HepG2 (cell line): ENCODE measurements around the gene SPINK4. TPM values are rescaled to one million over a fixed set of nuclear protein-coding genes. Genes with fewer than 3 reads are reported as not detected.
A peak's percentile ranks its signal among the peaks of the same experiment; 100 is the strongest.

ENCODE experiments used
- ATF7-NPFF ChIP-seq: sonication (generic); formaldehyde crosslinking; IDR thresholded peaks from 2 replicates; pipeline ENCODE4 v1.8.1; 2023; ENCODE audit warnings: mild to moderate bottlenecking, low read depth, missing genetic modification reagents, moderate library complexity
- DNMT1 ChIP-seq: sonication (generic); formaldehyde crosslinking; IDR thresholded peaks from 2 replicates; pipeline ENCODE4 v1.5.1; 2020; ENCODE audit warnings: mild to moderate bottlenecking, missing genetic modification reagents
- HES4 ChIP-seq: sonication (generic); formaldehyde crosslinking; IDR thresholded peaks from 2 replicates; pipeline ENCODE4 v1.9.0; 2021; ENCODE audit warnings: mild to moderate bottlenecking, missing genetic modification reagents, borderline replicate concordance
- MEIS1 ChIP-seq: sonication (generic); formaldehyde crosslinking; IDR thresholded peaks from 2 replicates; pipeline ENCODE4 v1.9.0; 2021; ENCODE audit warnings: mild to moderate bottlenecking, missing genetic modification reagents, moderate library complexity, borderline replicate concordance
- MIER3 ChIP-seq: IDR thresholded peaks from 2 replicates; pipeline ENCODE4 v1.6.1; 2016; ENCODE audit warnings: missing compliant biosample characterization, borderline replicate concordance
- MTA1 ChIP-seq: sonication (generic); formaldehyde crosslinking; IDR thresholded peaks from 2 replicates; pipeline ENCODE4 v1.4.0; 2020; ENCODE audit warnings: missing genetic modification reagents, mild to moderate bottlenecking, borderline replicate concordance
- MZF1 ChIP-seq: sonication (generic); formaldehyde crosslinking; IDR thresholded peaks from 2 replicates; pipeline ENCODE4 v1.8.1; 2023; ENCODE audit warnings: mild to moderate bottlenecking, missing genetic modification reagents, borderline replicate concordance
- NFE2 ChIP-seq: sonication (generic); formaldehyde crosslinking; IDR thresholded peaks from 2 replicates; pipeline ENCODE4 v1.4.0; 2020; ENCODE audit warnings: missing genetic modification reagents
- NFYB ChIP-seq: sonication (generic); formaldehyde crosslinking; IDR thresholded peaks from 2 replicates; pipeline ENCODE4 v1.4.0; 2020; ENCODE audit warnings: missing genetic modification reagents
- PHF8 ChIP-seq: sonication (generic); formaldehyde crosslinking; IDR thresholded peaks from 2 replicates; pipeline ENCODE4 v1.5.0; 2020; ENCODE audit warnings: missing genetic modification reagents
- PITX1 ChIP-seq: sonication (generic); formaldehyde crosslinking; IDR thresholded peaks from 2 replicates; pipeline ENCODE4 v1.5.1; 2020; ENCODE audit warnings: mild to moderate bottlenecking, missing genetic modification reagents
- REPIN1 ChIP-seq: sonication (generic); formaldehyde crosslinking; IDR thresholded peaks from 2 replicates; pipeline ENCODE4 v1.8.0; 2022; ENCODE audit warnings: missing genetic modification reagents, low read depth, mild to moderate bottlenecking, borderline replicate concordance
- RXRA ChIP-seq: sonication (generic); formaldehyde crosslinking; IDR thresholded peaks from 2 replicates; pipeline ENCODE4 v1.5.1; 2020; ENCODE audit warnings: missing genetic modification reagents
- SIX4 ChIP-seq: sonication (generic); formaldehyde crosslinking; IDR thresholded peaks from 2 replicates; pipeline ENCODE4 v1.4.0; 2020; ENCODE audit warnings: missing genetic modification reagents
- TBP ChIP-seq: sonication (generic); formaldehyde crosslinking; IDR thresholded peaks from 2 replicates; pipeline ENCODE4 v1.5.0; 2020; ENCODE audit warnings: missing genetic modification reagents
- ZBTB1 ChIP-seq: sonication (generic); formaldehyde crosslinking; IDR thresholded peaks from 2 replicates; pipeline ENCODE4 v1.4.0; 2020; ENCODE audit warnings: missing genetic modification reagents, borderline replicate concordance
- ZMYM4 ChIP-seq: sonication (generic); formaldehyde crosslinking; IDR thresholded peaks from 2 replicates; pipeline ENCODE4 v1.8.1; 2023; ENCODE audit warnings: mild to moderate bottlenecking, missing genetic modification reagents
- ZNF232 ChIP-seq: sonication (generic); formaldehyde crosslinking; IDR thresholded peaks from 2 replicates; pipeline ENCODE4 v1.4.0; 2020; ENCODE audit warnings: missing genetic modification reagents, borderline replicate concordance
- ZNF251 ChIP-seq: sonication (generic); formaldehyde crosslinking; IDR thresholded peaks from 2 replicates; pipeline ENCODE4 v1.9.0; 2021; ENCODE audit warnings: mild to moderate bottlenecking, missing genetic modification reagents
- ZNF256 ChIP-seq: sonication (generic); formaldehyde crosslinking; conservative IDR thresholded peaks from 2 replicates; pipeline ENCODE4 v1.4.0; 2020; ENCODE audit warnings: missing genetic modification reagents
- ZNF317 ChIP-seq: sonication (generic); formaldehyde crosslinking; IDR thresholded peaks from 2 replicates; pipeline ENCODE4 v1.5.0; 2020; ENCODE audit warnings: mild to moderate bottlenecking, missing genetic modification reagents
- ZNF644 ChIP-seq: IDR thresholded peaks from 2 replicates; pipeline ENCODE4 v1.6.1; 2016; ENCODE audit warnings: low read depth
- ZNF7 ChIP-seq: IDR thresholded peaks from 2 replicates; pipeline ENCODE4 v1.6.1; 2016; ENCODE audit warnings: missing biosample characterization, missing genetic modification reagents
- ZNF777 ChIP-seq: sonication (generic); formaldehyde crosslinking; IDR thresholded peaks from 2 replicates; pipeline ENCODE4 v1.4.0; 2020; ENCODE audit warnings: missing genetic modification reagents
- polyA plus RNA-seq, 8 experiments: library from polyadenylated mRNA; depleted of rRNA in 3 of 8; stranded (reverse) in 7 of 8; unstranded in 1 of 8; fragments of >200 nt; fragmentation: Illumina TruSeq in 4 of 8; extraction: Trizol in 4 of 8; gene quantifications; 2 replicates each; pipeline versions ENCODE4 v1.2.1 to v1.2.3, GENCODE V29; 2011 to 2016; ENCODE audit warnings: low read depth in 4 of 8, missing spikeins in 1 of 8, mixed read lengths in 1 of 8; ENCODE audit not compliant: insufficient read depth in 1 of 8
- total RNA-seq, 5 experiments: library from RNA; depleted of rRNA; stranded (reverse); fragments of >200 nt; fragmentation: Illumina TruSeq; extraction: Trizol; gene quantifications; 2 replicates each; pipeline ENCODE4 v1.2.3, GENCODE V29; 2016; ENCODE audit warnings: low read depth in 1 of 5
- TF ChIP-seq, protein P1 (sequence below): sonication (generic); formaldehyde crosslinking; IDR thresholded peaks from 2 replicates; pipeline ENCODE4 v1.5.0; 2020; ENCODE audit warnings: mild to moderate bottlenecking, missing genetic modification reagents
- TF ChIP-seq, protein P2 (sequence below): sonication (generic); formaldehyde crosslinking; IDR thresholded peaks from 2 replicates; pipeline ENCODE4 v1.5.1; 2020; ENCODE audit warnings: mild to moderate bottlenecking, missing genetic modification reagents
- TF ChIP-seq, protein P3 (sequence below): IDR thresholded peaks from 2 replicates; pipeline ENCODE4 v1.6.1; 2016; ENCODE audit warnings: mild to moderate bottlenecking

SPINK4 gene
- total and polyA plus RNA-seq, 2 of the 13 experiments (the other 11 are each of a cell fraction or from before 2014, with no cell fraction given), result 0.53 to 3.4 TPM

DNA sequence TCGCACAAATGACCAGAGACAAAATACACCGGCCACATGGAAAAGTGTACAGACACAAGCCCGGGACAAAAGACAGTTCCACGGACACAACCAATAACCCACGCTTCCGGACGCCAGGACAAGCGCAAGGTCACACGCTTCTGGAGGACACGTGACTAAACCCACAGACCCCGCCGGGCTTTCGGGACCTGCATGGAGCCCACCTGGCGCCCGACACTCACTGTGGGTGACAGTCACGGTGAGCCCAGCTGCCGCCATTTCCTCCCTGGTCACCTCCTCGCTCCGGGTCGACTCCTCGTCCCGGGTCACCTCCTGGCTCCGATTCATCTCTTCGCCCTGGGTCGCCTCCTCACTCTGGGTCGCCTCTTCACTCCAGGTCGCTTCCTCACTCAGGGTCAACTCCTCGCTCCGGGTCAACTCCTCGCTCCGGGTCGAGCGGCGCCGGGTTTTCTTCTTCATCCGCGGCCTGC, 24.1 kb downstream of the SPINK4 start (continued):
- TF ChIP-seq, protein P1, sequence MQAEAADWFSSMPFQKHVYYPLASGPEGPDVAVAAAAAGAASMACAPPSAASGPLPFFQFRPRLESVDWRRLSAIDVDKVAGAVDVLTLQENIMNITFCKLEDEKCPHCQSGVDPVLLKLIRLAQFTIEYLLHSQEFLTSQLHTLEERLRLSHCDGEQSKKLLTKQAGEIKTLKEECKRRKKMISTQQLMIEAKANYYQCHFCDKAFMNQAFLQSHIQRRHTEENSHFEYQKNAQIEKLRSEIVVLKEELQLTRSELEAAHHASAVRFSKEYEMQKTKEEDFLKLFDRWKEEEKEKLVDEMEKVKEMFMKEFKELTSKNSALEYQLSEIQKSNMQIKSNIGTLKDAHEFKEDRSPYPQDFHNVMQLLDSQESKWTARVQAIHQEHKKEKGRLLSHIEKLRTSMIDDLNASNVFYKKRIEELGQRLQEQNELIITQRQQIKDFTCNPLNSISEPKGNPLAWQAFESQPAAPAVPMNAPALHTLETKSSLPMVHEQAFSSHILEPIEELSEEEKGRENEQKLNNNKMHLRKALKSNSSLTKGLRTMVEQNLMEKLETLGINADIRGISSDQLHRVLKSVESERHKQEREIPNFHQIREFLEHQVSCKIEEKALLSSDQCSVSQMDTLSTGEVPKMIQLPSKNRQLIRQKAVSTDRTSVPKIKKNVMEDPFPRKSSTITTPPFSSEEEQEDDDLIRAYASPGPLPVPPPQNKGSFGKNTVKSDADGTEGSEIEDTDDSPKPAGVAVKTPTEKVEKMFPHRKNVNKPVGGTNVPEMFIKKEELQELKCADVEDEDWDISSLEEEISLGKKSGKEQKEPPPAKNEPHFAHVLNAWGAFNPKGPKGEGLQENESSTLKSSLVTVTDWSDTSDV (CRISPR knock-in tag), result peak; percentile 69; the same call in 1 of the 2 replicates
- TF ChIP-seq PHF8 (peak; percentile 57; the same call in 1 of the 2 replicates), ZNF317 (CRISPR knock-in tag) (peak; percentile 61; the same call in 1 of the 2 replicates), ZNF777 (CRISPR knock-in tag) (no peak), ZBTB1 (CRISPR knock-in tag) (no peak), PITX1 (CRISPR knock-in tag) (no peak), DNMT1 (no peak), ZNF232 (CRISPR knock-in tag) (0 out of 2 replicates have a peak, but pooled peaks have one; percentile 15), ZNF256 (CRISPR knock-in tag) (no peak; the same call in 1 of the 2 replicates), NFYB (CRISPR knock-in tag) (no peak), SIX4 (CRISPR knock-in tag) (no peak), MEIS1 (CRISPR knock-in tag) (no peak), HES4 (no peak), ZNF251 (CRISPR knock-in tag) (no peak), ATF7-NPFF (CRISPR knock-in tag) (no peak), MIER3 (CRISPR knock-in tag) (no peak), MZF1 (CRISPR knock-in tag) (no peak), ZNF644 (no peak), NFE2 (no peak), ZNF7 (CRISPR knock-in tag) (no peak), RXRA (CRISPR knock-in tag) (0 out of 2 replicates have a peak, but pooled peaks have one; percentile 13), MTA1 (CRISPR knock-in tag) (no peak), TBP (CRISPR knock-in tag) (no peak), REPIN1 (CRISPR knock-in tag) (no peak), ZMYM4 (CRISPR knock-in tag) (no peak)
- TF ChIP-seq, protein P2, sequence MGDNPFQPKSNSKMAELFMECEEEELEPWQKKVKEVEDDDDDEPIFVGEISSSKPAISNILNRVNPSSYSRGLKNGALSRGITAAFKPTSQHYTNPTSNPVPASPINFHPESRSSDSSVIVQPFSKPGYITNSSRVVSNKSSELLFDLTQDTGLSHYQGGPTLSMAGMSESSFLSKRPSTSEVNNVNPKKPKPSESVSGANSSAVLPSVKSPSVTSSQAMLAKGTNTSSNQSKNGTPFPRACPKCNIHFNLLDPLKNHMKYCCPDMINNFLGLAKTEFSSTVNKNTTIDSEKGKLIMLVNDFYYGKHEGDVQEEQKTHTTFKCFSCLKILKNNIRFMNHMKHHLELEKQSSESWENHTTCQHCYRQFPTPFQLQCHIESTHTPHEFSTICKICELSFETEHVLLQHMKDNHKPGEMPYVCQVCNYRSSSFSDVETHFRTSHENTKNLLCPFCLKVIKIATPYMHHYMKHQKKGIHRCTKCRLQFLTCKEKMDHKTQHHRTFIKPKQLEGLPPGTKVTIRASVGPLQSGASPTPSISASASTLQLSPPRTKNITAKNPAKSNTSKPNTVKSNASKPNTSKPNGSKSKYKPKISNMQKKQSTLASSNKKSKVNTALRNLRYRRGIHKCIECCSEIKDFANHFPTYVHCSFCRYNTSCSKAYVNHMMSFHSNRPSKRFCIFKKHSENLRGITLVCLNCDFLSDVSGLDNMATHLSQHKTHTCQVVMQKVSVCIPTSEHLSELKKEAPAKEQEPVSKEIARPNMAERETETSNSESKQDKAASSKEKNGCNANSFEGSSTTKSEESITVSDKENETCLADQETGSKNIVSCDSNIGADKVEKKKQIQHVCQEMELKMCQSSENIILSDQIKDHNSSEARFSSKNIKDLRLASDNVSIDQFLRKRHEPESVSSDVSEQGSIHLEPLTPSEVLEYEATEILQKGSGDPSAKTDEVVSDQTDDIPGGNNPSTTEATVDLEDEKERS (CRISPR knock-in tag), result no peak
- TF ChIP-seq, protein P3, sequence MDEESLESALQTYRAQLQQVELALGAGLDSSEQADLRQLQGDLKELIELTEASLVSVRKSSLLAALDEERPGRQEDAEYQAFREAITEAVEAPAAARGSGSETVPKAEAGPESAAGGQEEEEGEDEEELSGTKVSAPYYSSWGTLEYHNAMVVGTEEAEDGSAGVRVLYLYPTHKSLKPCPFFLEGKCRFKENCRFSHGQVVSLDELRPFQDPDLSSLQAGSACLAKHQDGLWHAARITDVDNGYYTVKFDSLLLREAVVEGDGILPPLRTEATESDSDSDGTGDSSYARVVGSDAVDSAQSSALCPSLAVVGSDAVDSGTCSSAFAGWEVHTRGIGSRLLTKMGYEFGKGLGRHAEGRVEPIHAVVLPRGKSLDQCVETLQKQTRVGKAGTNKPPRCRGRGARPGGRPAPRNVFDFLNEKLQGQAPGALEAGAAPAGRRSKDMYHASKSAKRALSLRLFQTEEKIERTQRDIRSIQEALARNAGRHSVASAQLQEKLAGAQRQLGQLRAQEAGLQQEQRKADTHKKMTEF (CRISPR knock-in tag), result no peak
